Smooth muscle cell (in vitro differentiated cells): ENCODE results near the gene RPL38. TPM values are rescaled to one million over a fixed set of nuclear protein-coding genes. Genes with fewer than 3 reads are reported as not detected.

Experiments
- DNase-seq: peaks from one replicate; lab custom pipeline; 2025; ENCODE audit not compliant: unreplicated experiment; lab: John Stamatoyannopoulos, UW
- H2AFZ ChIP-seq: fragments of 200-600 bp; sonication (generic); 2 replicates; pipeline ENCODE4 v1.6.0; 2016; ENCODE audit warnings: antibody characterized with exemption, low read depth, mild to moderate bottlenecking
- H3F3A ChIP-seq: fragments of 200-600 bp; sonication (generic); 2 replicates; pipeline ENCODE4 v1.6.0; 2017; ENCODE audit warnings: antibody characterized with exemption, low read depth
- H3K27ac ChIP-seq: fragments of 200-600 bp; sonication (generic); 2 replicates; pipeline ENCODE4 v1.5.1; 2016; ENCODE audit warnings: low read depth, mild to moderate bottlenecking
- H3K27me3 ChIP-seq: fragments of 200-600 bp; sonication (generic); 2 replicates; pipeline ENCODE4 v1.6.1; 2016; ENCODE audit warnings: low read depth, mild to moderate bottlenecking
- H3K36me3 ChIP-seq: fragments of 200-600 bp; sonication (generic); 2 replicates; pipeline ENCODE4 v1.5.1; 2016; ENCODE audit warnings: low read depth
- H3K4me1 ChIP-seq: fragments of 200-600 bp; sonication (generic); 2 replicates; pipeline ENCODE4 v1.5.1; 2016; ENCODE audit warnings: low read depth
- H3K4me2 ChIP-seq: fragments of 200-600 bp; sonication (generic); 2 replicates; pipeline ENCODE4 v1.6.0; 2016; ENCODE audit warnings: mild to moderate bottlenecking
- H3K4me3 ChIP-seq: fragments of 200-600 bp; sonication (generic); 2 replicates; pipeline ENCODE4 v1.5.1; 2016; ENCODE audit warnings: mild to moderate bottlenecking
- H3K79me2 ChIP-seq: fragments of 200-600 bp; sonication (generic); 2 replicates; pipeline ENCODE4 v1.6.0; 2016; ENCODE audit warnings: low read depth, mild to moderate bottlenecking
- H3K9ac ChIP-seq: fragments of 200-600 bp; sonication (generic); 2 replicates; pipeline ENCODE4 v1.6.0; 2016; ENCODE audit warnings: low read depth
- H3K9me3 ChIP-seq: fragments of 200-600 bp; sonication (generic); replicated peaks from 2 replicates; pipeline ENCODE4 v1.5.1; 2016; ENCODE audit warnings: low read depth
- H4K20me1 ChIP-seq: fragments of 200-600 bp; sonication (generic); 2 replicates; pipeline ENCODE4 v1.6.0; 2016; ENCODE audit warnings: low read depth
- WGBS: methylation state at CpG from one replicate; pipeline ENCODE4 v1.1.7; 2016; ENCODE audit warnings: low lambda C conversion rate; 5-methylcytosine and 5-hydroxymethylcytosine counted together
- polyA plus RNA-seq: library from polyadenylated mRNA; unstranded; fragments of >200 nt; fragmentation: Nextera tagmentation; extraction: Ambion mirVana; gene quantifications from 2 replicates; pipeline ENCODE4 v1.2.1, GENCODE V29; 2016
- total RNA-seq: library from RNA; depleted of rRNA; stranded (reverse); fragments of >200 nt; gene quantifications from 2 replicates; pipeline ENCODE4 v1.2.3, GENCODE V29; 2014
- TF ChIP-seq, protein P1 (sequence below): fragments of 200-600 bp; sonication (generic); IDR thresholded peaks from 2 replicates; pipeline ENCODE4 v1.5.1; 2017; ENCODE audit warnings: borderline replicate concordance, mild to moderate bottlenecking, antibody characterized with exemption; ENCODE audit not compliant: insufficient read depth, poor library complexity, severe bottlenecking

The RPL38 gene
- total and polyA plus RNA-seq, 2 experiments from 2014 or later = 449 to 889 TPM

DNA sequence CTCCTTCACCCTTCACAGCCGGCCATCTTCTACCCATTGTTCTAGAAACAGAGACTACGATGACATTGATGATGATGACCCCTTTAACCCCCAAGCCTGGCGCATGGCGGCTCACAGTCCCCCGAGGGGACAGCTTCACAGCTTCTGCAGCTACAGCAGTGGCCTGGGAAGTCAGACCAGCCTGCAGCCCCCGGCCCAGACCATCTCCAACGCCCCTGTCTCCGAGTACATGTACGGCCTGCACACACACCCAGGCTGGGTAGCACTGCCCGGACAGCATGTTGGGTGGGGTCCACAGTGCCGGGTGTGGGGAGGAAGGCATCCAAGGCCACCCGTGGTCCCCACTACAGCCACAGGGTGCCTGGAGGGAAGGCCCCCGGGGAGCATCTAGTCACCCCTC is 49.6 kb downstream of the RPL38 start:
- TF ChIP-seq, protein P1, sequence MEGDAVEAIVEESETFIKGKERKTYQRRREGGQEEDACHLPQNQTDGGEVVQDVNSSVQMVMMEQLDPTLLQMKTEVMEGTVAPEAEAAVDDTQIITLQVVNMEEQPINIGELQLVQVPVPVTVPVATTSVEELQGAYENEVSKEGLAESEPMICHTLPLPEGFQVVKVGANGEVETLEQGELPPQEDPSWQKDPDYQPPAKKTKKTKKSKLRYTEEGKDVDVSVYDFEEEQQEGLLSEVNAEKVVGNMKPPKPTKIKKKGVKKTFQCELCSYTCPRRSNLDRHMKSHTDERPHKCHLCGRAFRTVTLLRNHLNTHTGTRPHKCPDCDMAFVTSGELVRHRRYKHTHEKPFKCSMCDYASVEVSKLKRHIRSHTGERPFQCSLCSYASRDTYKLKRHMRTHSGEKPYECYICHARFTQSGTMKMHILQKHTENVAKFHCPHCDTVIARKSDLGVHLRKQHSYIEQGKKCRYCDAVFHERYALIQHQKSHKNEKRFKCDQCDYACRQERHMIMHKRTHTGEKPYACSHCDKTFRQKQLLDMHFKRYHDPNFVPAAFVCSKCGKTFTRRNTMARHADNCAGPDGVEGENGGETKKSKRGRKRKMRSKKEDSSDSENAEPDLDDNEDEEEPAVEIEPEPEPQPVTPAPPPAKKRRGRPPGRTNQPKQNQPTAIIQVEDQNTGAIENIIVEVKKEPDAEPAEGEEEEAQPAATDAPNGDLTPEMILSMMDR = no peak
- WGBS = 95% methylated on average over 13 of the region's 13 CpGs

DNA sequence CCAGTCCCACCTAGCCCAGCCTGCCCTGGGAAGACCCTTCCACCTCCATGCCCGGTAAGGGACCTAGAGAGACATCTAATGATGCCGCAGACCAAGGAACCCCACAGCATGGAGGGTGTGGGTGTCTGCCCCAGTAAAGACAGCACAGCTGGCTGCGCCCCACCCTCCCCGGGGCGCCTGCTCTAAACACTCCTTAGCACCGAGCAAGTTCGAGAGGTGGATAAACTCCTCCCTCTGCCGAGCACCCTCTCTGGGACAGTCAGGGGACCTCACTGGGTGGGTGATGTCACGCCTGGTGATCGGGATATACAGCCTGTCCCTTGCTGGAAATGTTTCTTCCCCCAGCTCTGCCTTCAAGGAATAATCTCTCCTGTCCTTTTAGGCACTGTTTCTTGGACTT is 53.8 kb downstream of the RPL38 start:
- Histone ChIP-seq H2AFZ (no peak overlapping the region), H3K4me1 (peaks cover 10% of the 10 kb centered on the region), H3K27ac (no peak overlapping the region), H4K20me1 (no peaks in the 10 kb centered on the region), H3K4me2 (no peak overlapping the region), H3F3A (no peaks in the 10 kb centered on the region), H3K9me3 (no peaks in the 10 kb centered on the region), H3K36me3 (no peaks in the 10 kb centered on the region), H3K9ac (no peak overlapping the region), H3K79me2 (no peaks in the 10 kb centered on the region), H3K4me3 (no peak overlapping the region), H3K27me3 (peaks cover 23% of the 10 kb centered on the region)
- no peak for DNase-seq
- TF ChIP-seq, protein P1 = no peak
- 88% methylated on average over 10 of the region's 10 CpGs for WGBS

More for the DNA sequence above, 49.6 kb downstream of the RPL38 start:
- no peaks in the 10 kb centered on the region for H3K79me2 ChIP-seq
- no peaks in the 10 kb centered on the region for H3K36me3 ChIP-seq
- DNase-seq = no peak
- no peaks in the 10 kb centered on the region for H4K20me1 ChIP-seq
- no peak overlapping the region for H3K4me2 ChIP-seq
- no peaks in the 10 kb centered on the region for H3K9me3 ChIP-seq
- no peaks in the 10 kb centered on the region for H3F3A ChIP-seq
- no peak overlapping the region for H3K4me3 ChIP-seq
- H3K4me1 ChIP-seq = no peaks in the 10 kb centered on the region
- H2AFZ ChIP-seq = no peak overlapping the region
- no peak overlapping the region for H3K9ac ChIP-seq
- H3K27me3 ChIP-seq = no peaks in the 10 kb centered on the region
- no peak overlapping the region for H3K27ac ChIP-seq

DNA sequence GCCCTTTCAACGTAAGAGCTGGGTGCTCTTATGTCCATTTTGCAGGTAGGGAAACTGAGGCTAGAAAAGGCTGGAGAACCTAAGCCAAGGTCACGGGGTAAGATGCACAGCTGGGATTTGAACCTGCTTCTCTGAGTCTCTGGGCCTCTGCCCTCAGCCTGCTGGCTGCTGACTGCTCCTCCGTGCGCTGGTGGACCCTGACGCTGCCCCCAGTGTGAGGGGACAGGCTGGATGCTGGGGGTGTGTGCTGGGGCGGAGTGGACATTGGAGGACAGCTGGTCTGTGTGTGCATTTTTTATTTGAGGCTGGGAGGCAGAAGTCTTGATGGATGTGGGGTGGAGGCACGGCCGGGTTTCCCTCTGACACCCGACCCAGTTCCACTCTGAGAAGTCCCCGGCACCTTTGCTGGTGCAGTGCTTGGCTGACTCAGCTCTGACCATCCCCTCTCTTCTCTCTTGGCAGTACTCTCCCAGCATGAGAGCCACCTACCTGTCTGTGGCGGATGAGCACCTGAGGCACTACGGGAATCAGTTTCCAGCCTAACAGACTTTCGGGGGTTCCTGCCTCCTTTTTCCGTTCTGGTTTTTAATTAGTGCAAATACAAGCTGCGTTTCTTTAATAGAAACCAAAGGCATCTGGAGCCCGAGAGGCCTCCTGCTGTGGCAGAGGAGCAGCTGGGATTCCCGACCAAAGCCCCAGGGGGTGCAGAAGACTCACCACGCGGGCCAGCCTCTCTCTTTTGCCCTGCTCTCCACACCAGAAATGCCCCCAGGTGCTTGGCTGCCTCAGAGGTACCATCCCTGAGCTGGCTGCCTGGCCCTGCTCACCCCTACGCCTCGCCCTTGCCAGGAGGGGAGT is 56.4 kb downstream of the RPL38 start:
- WGBS = 60% methylated on average over 21 of the region's 21 CpGs
- TF ChIP-seq, protein P1 = no peak
- DNase-seq = no peak
- Histone ChIP-seq H2AFZ (no peak overlapping the region), H3K4me3 (no peak overlapping the region), H3K36me3 (no peaks in the 10 kb centered on the region), H3K9me3 (no peaks in the 10 kb centered on the region), H3K79me2 (no peaks in the 10 kb centered on the region), H3K9ac (no peak overlapping the region), H3F3A (no peaks in the 10 kb centered on the region), H3K27me3 (peaks cover 23% of the 10 kb centered on the region), H4K20me1 (no peaks in the 10 kb centered on the region), H3K4me2 (no peak overlapping the region), H3K4me1 (peaks cover 10% of the 10 kb centered on the region), H3K27ac (no peak overlapping the region)

Other genes starting within 250 kb of the RPL38 start
- gene TTYH2, start 9.9 kb downstream of the RPL38 start, total RNA-seq = 0.94 and 1.6 TPM in 2 replicates
- 1.3 and 1.9 TPM in 2 replicates for gene TTYH2, start 9.9 kb downstream of the RPL38 start, polyA plus RNA-seq
- not detected in 2 replicates for gene DNAI2, start 70.6 kb downstream of the RPL38 start, total RNA-seq
- gene DNAI2, start 70.6 kb downstream of the RPL38 start, polyA plus RNA-seq = not detected in 2 replicates
- not detected in 2 replicates for gene KIF19, start 122.5 kb downstream of the RPL38 start, total RNA-seq
- not detected in 2 replicates for gene KIF19, start 122.5 kb downstream of the RPL38 start, polyA plus RNA-seq
- not detected in 2 replicates for gene BTBD17, start 158.2 kb downstream of the RPL38 start, total RNA-seq
- not detected in 2 replicates for gene BTBD17, start 158.2 kb downstream of the RPL38 start, polyA plus RNA-seq
- gene GPR142, start 163.8 kb downstream of the RPL38 start, total RNA-seq = not detected in 2 replicates
- not detected in 2 replicates for gene GPR142, start 163.8 kb downstream of the RPL38 start, polyA plus RNA-seq
- gene GPRC5C, start 228.4 kb downstream of the RPL38 start, total RNA-seq = 57.0 and 64.5 TPM in 2 replicates
- 96.9 and 103 TPM in 2 replicates for gene GPRC5C, start 228.4 kb downstream of the RPL38 start, polyA plus RNA-seq